GM21786 (cell line): Measurements from ENCODE around the gene PMEL.
A peak's percentile ranks its signal among the peaks of the same experiment; 100 is the strongest.
"Not testable (repeated sequence)": the region's sequence is repeated elsewhere in the genome, so short reads cannot be mapped to it uniquely, and the experiment has no call there.

Experiments
- ATAC-seq: cut with Tn5 transposase; IDR thresholded peaks from one replicate; pipeline ENCODE4 v1.9.1; 2021; ENCODE audit not compliant: unreplicated experiment

The PMEL gene

GRCh38 chr12:55983232-55983842 lies 17.5 kb upstream of the PMEL start:
- ATAC-seq = no peak

- peak; percentile 93 for ATAC-seq
Measured at GRCh38 chr12:55982319-55982936, 16.6 kb upstream of the PMEL start.

GRCh38 chr12:55981882-55982281 lies 16.0 kb upstream of the PMEL start:
- not testable (repeated sequence) for ATAC-seq

- no peak for ATAC-seq
Measured at GRCh38 chr12:55979069-55979468, 13.2 kb upstream of the PMEL start.

GRCh38 chr12:55978393-55978792 lies 12.6 kb upstream of the PMEL start:
- no peak for ATAC-seq

- ATAC-seq = no peak
Measured at GRCh38 chr12:55974308-55974730, 8.5 kb upstream of the PMEL start.

- ATAC-seq = peak; percentile 91
Measured at GRCh38 chr12:55973599-55974307, 7.9 kb upstream of the PMEL start, which contains the start of gene RAB5B. Gene RAB5B, plus strand, starts transcription at chr12:55974078. Its CDS starts 12,883 bp downstream, at chr12:55986961.

GRCh38 chr12:55972911-55973598 lies 7.2 kb upstream of the PMEL start:
- no peak for ATAC-seq

- ATAC-seq = no peak
Measured at GRCh38 chr12:55972456-55972855, 6.6 kb upstream of the PMEL start.

GRCh38 chr12:55972042-55972441 lies 6.2 kb upstream of the PMEL start:
- no peak for ATAC-seq

- no peak for ATAC-seq
Measured at GRCh38 chr12:55970775-55971174, 4.9 kb upstream of the PMEL start.

- ATAC-seq = no peak
Measured at GRCh38 chr12:55969356-55969755, 3.5 kb upstream of the PMEL start.

GRCh38 chr12:55966408-55967281 lies 803 bp upstream of the PMEL start, which contains the start of gene CDK2:
Gene CDK2, plus strand, starts transcription at chr12:55966830. Its CDS starts 179 bp downstream, at chr12:55967009.
- peak; percentile 96 for ATAC-seq

- no peak for ATAC-seq
Measured at GRCh38 chr12:55965240-55965639, 602 bp downstream of the PMEL start.

GRCh38 chr12:55963760-55964159 lies 2.1 kb downstream of the PMEL start:
- no peak for ATAC-seq

- no peak for ATAC-seq
Measured at GRCh38 chr12:55957106-55957859, 8.6 kb downstream of the PMEL start.

- ATAC-seq = no peak
Measured at GRCh38 chr12:55955800-55956508, 9.9 kb downstream of the PMEL start.

- ATAC-seq = no peak
Measured at GRCh38 chr12:55955344-55955743, 10.5 kb downstream of the PMEL start.

- no peak for ATAC-seq
Measured at GRCh38 chr12:55946553-55946952, 19.3 kb downstream of the PMEL start.
